Measurements from ENCODE around the gene RIMBP2.
"Not testable (repeated sequence)": the region's sequence is repeated elsewhere in the genome, so short reads cannot be mapped to it uniquely, and the experiment has no call there.

The RIMBP2 gene

DNA sequence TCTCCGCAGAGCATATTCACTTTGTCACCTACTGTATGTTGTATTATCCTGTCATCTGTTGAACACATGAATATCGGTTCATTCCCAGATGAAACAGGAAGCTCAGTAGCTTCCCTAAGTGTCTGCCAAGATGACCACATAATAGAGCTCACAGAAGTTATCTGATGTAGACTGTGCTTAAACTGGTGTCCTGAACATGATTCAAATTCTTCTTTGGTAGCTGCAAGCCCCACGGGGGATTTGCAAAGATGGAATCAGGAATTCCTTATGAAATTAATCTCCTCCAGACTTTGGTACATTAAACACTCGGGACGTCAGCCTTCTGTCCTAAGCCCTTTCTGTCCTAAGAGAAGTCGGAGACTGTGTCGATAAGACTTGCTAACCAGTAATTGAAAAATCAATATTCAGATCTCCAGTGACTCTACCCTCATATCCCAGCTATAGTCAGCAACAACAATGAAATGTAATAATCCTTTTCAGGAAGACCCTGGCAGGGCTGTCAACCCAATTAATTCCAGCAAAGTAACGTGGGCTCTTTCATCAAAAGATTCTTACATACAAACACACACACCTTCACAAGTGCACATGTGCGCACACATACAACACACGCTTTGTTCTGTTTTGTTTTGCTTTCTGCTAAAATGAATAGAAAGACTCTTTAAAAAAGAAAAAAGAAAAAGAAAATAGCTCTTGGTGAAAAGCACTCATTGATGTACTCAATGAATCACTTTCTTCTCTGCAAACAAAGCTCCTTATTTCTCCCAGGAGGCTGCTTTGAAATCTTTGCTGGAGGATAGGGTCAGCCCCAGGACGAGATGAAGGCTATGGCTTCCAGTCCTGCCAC is 127.2 kb downstream of the RIMBP2 start:
- no peak for DNase-seq (ENCODE audit: low read depth)
- no peak overlapping the region for H3K4me3 ChIP-seq (ENCODE audit: low read depth, low read length)
- TF ChIP-seq, protein P1, sequence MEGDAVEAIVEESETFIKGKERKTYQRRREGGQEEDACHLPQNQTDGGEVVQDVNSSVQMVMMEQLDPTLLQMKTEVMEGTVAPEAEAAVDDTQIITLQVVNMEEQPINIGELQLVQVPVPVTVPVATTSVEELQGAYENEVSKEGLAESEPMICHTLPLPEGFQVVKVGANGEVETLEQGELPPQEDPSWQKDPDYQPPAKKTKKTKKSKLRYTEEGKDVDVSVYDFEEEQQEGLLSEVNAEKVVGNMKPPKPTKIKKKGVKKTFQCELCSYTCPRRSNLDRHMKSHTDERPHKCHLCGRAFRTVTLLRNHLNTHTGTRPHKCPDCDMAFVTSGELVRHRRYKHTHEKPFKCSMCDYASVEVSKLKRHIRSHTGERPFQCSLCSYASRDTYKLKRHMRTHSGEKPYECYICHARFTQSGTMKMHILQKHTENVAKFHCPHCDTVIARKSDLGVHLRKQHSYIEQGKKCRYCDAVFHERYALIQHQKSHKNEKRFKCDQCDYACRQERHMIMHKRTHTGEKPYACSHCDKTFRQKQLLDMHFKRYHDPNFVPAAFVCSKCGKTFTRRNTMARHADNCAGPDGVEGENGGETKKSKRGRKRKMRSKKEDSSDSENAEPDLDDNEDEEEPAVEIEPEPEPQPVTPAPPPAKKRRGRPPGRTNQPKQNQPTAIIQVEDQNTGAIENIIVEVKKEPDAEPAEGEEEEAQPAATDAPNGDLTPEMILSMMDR (IDR thresholded peaks at IDR 0.05; ENCODE audit: insufficient read depth, low read depth, low read length, missing control alignments), result no peak

DNA sequence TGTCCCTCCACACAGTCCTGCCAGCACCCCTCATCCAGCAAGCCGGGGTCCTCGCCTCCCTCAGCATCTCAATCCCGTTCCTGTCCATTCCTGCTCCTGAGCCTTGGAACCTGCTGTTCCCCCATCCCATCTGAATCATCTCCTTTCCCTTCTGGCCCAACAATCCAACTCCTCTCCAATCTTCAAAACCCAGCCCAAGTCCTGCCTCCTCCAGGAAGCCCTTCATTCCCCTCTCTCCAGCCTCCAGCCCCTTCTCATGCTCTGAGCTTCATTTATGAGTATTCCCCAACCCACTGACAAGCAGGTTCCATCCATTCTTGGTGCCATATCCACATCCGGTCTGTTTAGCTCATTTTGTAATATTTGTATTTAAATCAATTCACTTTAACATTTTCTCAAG is 128.1 kb downstream of the RIMBP2 start:
- TF ChIP-seq, protein P1 (IDR thresholded peaks at IDR 0.05; ENCODE audit: insufficient read depth, low read depth, low read length, missing control alignments), result no peak
- DNase-seq (ENCODE audit: low read depth), result no peak
- H3K4me3 ChIP-seq (ENCODE audit: low read depth, low read length), result no peak overlapping the region

DNA sequence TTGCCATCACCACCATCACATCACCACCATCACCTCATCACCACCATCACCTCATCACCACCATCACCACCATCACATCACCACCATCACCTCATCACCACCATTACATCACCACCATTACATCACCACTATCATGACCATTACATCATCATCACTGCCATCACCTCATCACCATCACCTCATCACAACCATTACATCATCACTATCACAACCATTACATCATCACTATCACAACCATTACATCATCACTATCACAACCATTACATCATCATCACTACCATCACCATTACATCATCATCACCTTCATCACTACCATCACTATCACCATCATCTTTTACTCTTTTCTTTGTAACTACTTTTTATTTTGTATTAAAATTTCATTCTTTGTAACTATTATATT is 131.6 kb downstream of the RIMBP2 start:
- H3K4me3 ChIP-seq (ENCODE audit: low read depth, low read length); DNase-seq (ENCODE audit: low read depth): not testable (repeated sequence)

GRCh38 chr12:130583800-130584199 is 132.3 kb downstream of the RIMBP2 start:
- no peak for DNase-seq (ENCODE audit: low read depth)
- TF ChIP-seq, protein P1 (IDR thresholded peaks at IDR 0.05; ENCODE audit: insufficient read depth, low read depth, low read length, missing control alignments), result no peak

DNA sequence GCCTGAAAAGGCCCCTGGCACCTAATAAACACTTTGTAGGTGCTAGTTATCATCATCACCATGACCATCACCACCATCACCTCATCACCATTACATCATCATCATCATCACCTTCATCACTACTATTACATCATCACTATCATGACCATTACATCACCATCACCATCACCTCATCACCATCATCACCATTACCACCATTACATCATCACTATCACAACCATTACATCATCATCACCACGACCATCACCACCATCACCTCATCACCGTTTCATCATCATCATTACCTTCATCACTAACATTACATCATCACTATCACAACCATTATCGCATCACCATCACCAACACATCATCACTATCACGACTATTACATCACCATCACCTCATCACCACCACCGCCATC is 132.8 kb downstream of the RIMBP2 start:
- no peak overlapping the region for H3K4me3 ChIP-seq (ENCODE audit: low read depth, low read length)
- TF ChIP-seq, protein P1 (IDR thresholded peaks at IDR 0.05; ENCODE audit: insufficient read depth, low read depth, low read length, missing control alignments), result no peak
- no peak for DNase-seq (ENCODE audit: low read depth)

More at GRCh38 chr12:130583800-130584199, 132.3 kb downstream of the RIMBP2 start:
- H3K4me3 ChIP-seq (ENCODE audit: low read depth, low read length), result no peak overlapping the region

GRCh38 chr12:130582286-130582685 is 133.8 kb downstream of the RIMBP2 start:
- H3K4me3 ChIP-seq (ENCODE audit: low read depth, low read length), result no peak overlapping the region
- DNase-seq (ENCODE audit: low read depth), result no peak
- TF ChIP-seq, protein P1 (IDR thresholded peaks at IDR 0.05; ENCODE audit: insufficient read depth, low read depth, low read length, missing control alignments), result no peak

DNA sequence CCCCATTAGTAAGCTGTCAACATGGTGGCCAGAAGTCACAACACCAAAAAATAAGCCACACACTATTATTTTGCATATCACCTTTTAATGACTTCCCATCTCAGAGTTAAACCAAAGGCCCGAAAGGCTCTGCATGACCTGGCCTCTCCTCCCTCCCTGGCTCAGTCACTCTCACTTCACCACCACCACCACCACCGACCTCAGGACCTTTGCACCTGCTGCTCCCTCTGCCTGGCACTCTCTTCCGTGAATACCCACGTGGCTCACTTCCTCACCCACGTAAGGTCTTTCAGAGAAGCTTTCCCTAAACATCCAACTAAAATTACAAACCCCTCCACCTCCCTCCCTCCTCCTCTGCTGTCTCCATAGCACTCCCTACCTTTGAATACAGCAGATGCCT is 134.3 kb downstream of the RIMBP2 start:
- no peak overlapping the region for H3K4me3 ChIP-seq (ENCODE audit: low read depth, low read length)
- TF ChIP-seq, protein P1 (IDR thresholded peaks at IDR 0.05; ENCODE audit: insufficient read depth, low read depth, low read length, missing control alignments), result no peak
- DNase-seq (ENCODE audit: low read depth), result no peak

Data from GM12865 (cell line).